HepG2 (cell line): ENCODE data around the gene PLXNC1. TPM values are rescaled to one million over a fixed set of nuclear protein-coding genes. Genes with fewer than 3 reads are reported as not detected.

Experiments used
- ATAC-seq: fragments of 200-7000 bp; cut with Tn5 transposase; 3 replicates; pipeline ENCODE4 v1.9.1; 2020; ENCODE audit warnings: mild to moderate bottlenecking, moderate library complexity
- BruUV-seq: library from RNA; stranded (reverse); fragments of 400-500 nt; replicated peaks from 2 replicates; lab custom pipeline; 2021; lab: Mats Ljungman, UMichigan
- CTCF ChIA-PET: fragments of 300-600 bp; formaldehyde crosslinking; extraction: SDS; loops from one replicate; lab custom pipeline; 2021; ENCODE audit warnings: low total read pairs, inconsistent platforms, low intra/inter-chr PET ratio; lab: Yijun Ruan, JAX
- POLR2A ChIA-PET: fragments of 350-600 bp; sonication (Branson Sonifier 250); formaldehyde crosslinking; loops from one replicate; lab custom pipeline; 2020; ENCODE audit warnings: antibody characterized with exemption, inconsistent platforms; lab: Yijun Ruan, JAX
- DNase-seq: peaks from one replicate; pipeline ENCODE4 v3.0.0-alpha.2; 2015; ENCODE audit warnings: low spot score
- FAIRE-seq: peaks from 3 replicates; lab custom pipeline; 2011; peaks lifted over from hg19 to GRCh38; lab: Jason Lieb, UNC
- H2AFZ ChIP-seq: one replicate; pipeline ENCODE4 v1.6.1; 2011; ENCODE audit warnings: low read length, inconsistent platforms
- H3K27ac ChIP-seq: fragments of 300-600 bp; 3 replicates; pipeline ENCODE4 v1.8.0; 2011; ENCODE audit warnings: mixed run types, mild to moderate bottlenecking, mixed read lengths, low read length, inconsistent platforms; ENCODE audit not compliant: insufficient read depth; ENCODE audit errors: extremely low read length
- H3K27me3 ChIP-seq, 2 experiments: fragments of 200-600 bp in 1 of 2; 2 replicates in 1 of 2; 3 replicates in 1 of 2; pipeline versions ENCODE4 v1.6.0 to v1.8.0; 2011; ENCODE audit warnings: low read length in 2 of 2, mild to moderate bottlenecking in 2 of 2, moderate library complexity in 2 of 2, inconsistent platforms in 1 of 2; ENCODE audit not compliant: insufficient read depth in 2 of 2, control insufficient read depth in 1 of 2
- H3K36me3 ChIP-seq, 2 experiments: fragments of 200-600 bp in 1 of 2; replicated peaks in 1 of 2; 2 replicates in 1 of 2; 3 replicates in 1 of 2; pipeline versions ENCODE4 v1.5.1 to v1.8.0; 2011; ENCODE audit warnings: low read length in 2 of 2, inconsistent platforms in 1 of 2; ENCODE audit not compliant: insufficient read depth in 2 of 2, control insufficient read depth in 1 of 2
- H3K4me1 ChIP-seq: 2 replicates; pipeline ENCODE4 v1.5.1; 2012; ENCODE audit warnings: low read length, inconsistent platforms; ENCODE audit not compliant: insufficient read depth
- H3K4me2 ChIP-seq: 2 replicates; pipeline ENCODE4 v1.6.0; 2011; ENCODE audit warnings: low read depth, low read length, inconsistent platforms
- H3K4me3 ChIP-seq, 3 experiments: fragments of 200-600 bp in 1 of 3; sonication (generic), shearing (Covaris generic) in 1 of 3; replicated peaks in 1 of 3; 2 replicates each; pipeline ENCODE4 v1.5.1; 2011 to 2016; ENCODE audit warnings: low read length in 3 of 3, inconsistent platforms in 2 of 3, low read depth in 2 of 3, mild to moderate bottlenecking in 2 of 3, control low read depth in 1 of 3, mixed read lengths in 1 of 3; ENCODE audit not compliant: insufficient read depth in 1 of 3
- H3K79me2 ChIP-seq: one replicate; pipeline ENCODE4 v1.6.1; 2011; ENCODE audit warnings: low read length, inconsistent platforms; ENCODE audit not compliant: insufficient read depth
- H3K9ac ChIP-seq: 2 replicates; pipeline ENCODE4 v1.6.0; 2011; ENCODE audit warnings: mild to moderate bottlenecking, low read depth, low read length, inconsistent platforms; ENCODE audit not compliant: insufficient read depth
- H3K9me3 ChIP-seq: 2 replicates; pipeline ENCODE4 v1.5.1; 2012; ENCODE audit warnings: mild to moderate bottlenecking, low read length
- H4K20me1 ChIP-seq: 2 replicates; pipeline ENCODE4 v1.6.0; 2011; ENCODE audit warnings: inconsistent platforms, mild to moderate bottlenecking, low read length, moderate library complexity; ENCODE audit not compliant: insufficient read depth
- FOSL2 ChIP-seq: sonication (generic); formaldehyde crosslinking; IDR thresholded peaks from 2 replicates; pipeline ENCODE4 v1.4.0; 2020; ENCODE audit warnings: missing genetic modification reagents
- KDM4B ChIP-seq: sonication (generic); formaldehyde crosslinking; IDR thresholded peaks from 2 replicates; pipeline ENCODE4 v1.4.0; 2020; ENCODE audit warnings: missing genetic modification reagents
- MIER3 ChIP-seq: IDR thresholded peaks from 2 replicates; pipeline ENCODE4 v1.6.1; 2016; ENCODE audit warnings: missing compliant biosample characterization, borderline replicate concordance
- POGZ ChIP-seq: sonication (generic); formaldehyde crosslinking; IDR thresholded peaks from 2 replicates; pipeline ENCODE4 v1.4.0; 2020; ENCODE audit warnings: mild to moderate bottlenecking, missing genetic modification reagents
- SETDB1 ChIP-seq: sonication (generic); formaldehyde crosslinking; IDR thresholded peaks from 2 replicates; pipeline ENCODE4 v1.5.1; 2020; ENCODE audit warnings: missing genetic modification reagents, mild to moderate bottlenecking, borderline replicate concordance
- SKI ChIP-seq: fragments of 450-650 bp; IDR thresholded peaks from one replicate; pipeline ENCODE4 v1.6.1; 2018; ENCODE audit warnings: mild to moderate bottlenecking; ENCODE audit not compliant: partially characterized antibody
- TBX3 ChIP-seq: fragments of 450-650 bp; IDR thresholded peaks from 2 replicates; pipeline ENCODE4 v1.6.1; 2017; ENCODE audit warnings: antibody characterized with exemption, mild to moderate bottlenecking, inconsistent platforms, borderline replicate concordance
- ZBTB1 ChIP-seq: sonication (generic); formaldehyde crosslinking; IDR thresholded peaks from 2 replicates; pipeline ENCODE4 v1.4.0; 2020; ENCODE audit warnings: missing genetic modification reagents, borderline replicate concordance
- ZNF292 ChIP-seq: sonication (generic); formaldehyde crosslinking; IDR thresholded peaks from 2 replicates; pipeline ENCODE4 v1.8.1; 2022; ENCODE audit warnings: mild to moderate bottlenecking, low read depth, missing genetic modification reagents, borderline replicate concordance
- ZNF704 ChIP-seq: sonication (generic); formaldehyde crosslinking; IDR thresholded peaks from 2 replicates; pipeline ENCODE4 v1.8.1; 2023; ENCODE audit warnings: mild to moderate bottlenecking, inconsistent platforms, moderate library complexity, missing genetic modification reagents, borderline replicate concordance
- WGBS: methylation state at CpG from one replicate; pipeline ENCODE4 v1.1.6; 2017; ENCODE audit warnings: low lambda C conversion rate; 5-methylcytosine and 5-hydroxymethylcytosine counted together
- in situ Hi-C: cut with HindIII; loops from 2 replicates; pipeline ENCODE4 v1.10.0; 2017; ENCODE audit warnings: low pct_unique_long_range_greater_than_20kb; ENCODE audit not compliant: extremely low pct_ligation_motif_present
- intact Hi-C: fragments of 100-400 bp; cut with micrococcal nuclease; formaldehyde crosslinking; loops from one replicate; pipeline ENCODE4 v1.10.0; 2022; ENCODE audit not compliant: unreplicated experiment
- polyA plus RNA-seq, 8 experiments: library from polyadenylated mRNA; depleted of rRNA in 3 of 8; stranded (reverse) in 7 of 8; unstranded in 1 of 8; fragments of >200 nt; fragmentation: Illumina TruSeq in 4 of 8; extraction: Trizol in 4 of 8; gene quantifications; 2 replicates each; pipeline versions ENCODE4 v1.2.1 to v1.2.3, GENCODE V29; 2011 to 2016; ENCODE audit warnings: low read depth in 4 of 8, missing spikeins in 1 of 8, mixed read lengths in 1 of 8; ENCODE audit not compliant: insufficient read depth in 1 of 8
- total RNA-seq, 5 experiments: library from RNA; depleted of rRNA; stranded (reverse); fragments of >200 nt; fragmentation: Illumina TruSeq; extraction: Trizol; gene quantifications; 2 replicates each; pipeline ENCODE4 v1.2.3, GENCODE V29; 2016; ENCODE audit warnings: low read depth in 1 of 5
- TF ChIP-seq, protein P1 (sequence below): sonication (generic); formaldehyde crosslinking; IDR thresholded peaks from 2 replicates; pipeline ENCODE4 v1.9.0; 2021; ENCODE audit warnings: mild to moderate bottlenecking, missing genetic modification reagents
- TF ChIP-seq, protein P2 (sequence below): sonication (generic); formaldehyde crosslinking; IDR thresholded peaks from 2 replicates; pipeline ENCODE4 v1.4.0; 2020; ENCODE audit warnings: missing genetic modification reagents

The PLXNC1 gene
- total and polyA plus RNA-seq, 2 of the 13 experiments (the other 11 are each of a cell fraction or from before 2014, with no cell fraction given): 6.6 to 11.2 TPM

- TF ChIP-seq POGZ (CRISPR knock-in tag): no peak
- no peak for TF ChIP-seq TBX3
- peak; percentile 41 for TF ChIP-seq FOSL2 (CRISPR knock-in tag)
Measured at GRCh38 chr12:94109160-94109559, 39.2 kb upstream of the PLXNC1 start (continued).

DNA sequence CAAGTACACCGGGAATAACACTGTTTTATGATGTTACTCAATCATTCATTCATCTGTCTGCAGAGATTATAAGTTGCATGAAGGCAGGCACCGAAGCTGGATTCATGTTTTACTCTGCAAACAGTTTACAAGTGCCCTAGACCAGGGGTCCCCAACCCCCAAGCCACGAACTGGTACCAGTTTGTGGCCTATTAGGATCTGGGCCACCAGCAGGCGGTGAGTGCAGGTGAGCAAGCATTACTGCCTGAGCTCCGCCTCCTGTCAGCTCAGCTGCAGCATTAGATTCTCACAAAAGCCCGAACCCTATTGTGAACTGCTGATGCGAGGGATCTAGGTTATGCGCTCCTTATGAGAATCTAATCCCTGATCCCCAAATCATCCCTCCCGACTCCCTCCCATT lies 38.1 kb upstream of the PLXNC1 start:
- H3K79me2 ChIP-seq: no peaks in the 10 kb centered on the region
- 30% methylated on average over 7 of the region's 9 CpGs for WGBS
- no peaks in the 10 kb centered on the region for H3K36me3 ChIP-seq
- no peak overlapping the region for H3K27ac ChIP-seq
- in situ Hi-C loops: no loop called here
- H4K20me1 ChIP-seq: no peaks in the 10 kb centered on the region
- TF ChIP-seq KDM4B (no peak), SKI (no peak), ZNF292 (CRISPR knock-in tag) (no peak), SETDB1 (CRISPR knock-in tag) (no peak), ZBTB1 (CRISPR knock-in tag) (no peak), ZNF704 (CRISPR knock-in tag) (no peak), MIER3 (CRISPR knock-in tag) (no peak)
- TF ChIP-seq, protein P1, sequence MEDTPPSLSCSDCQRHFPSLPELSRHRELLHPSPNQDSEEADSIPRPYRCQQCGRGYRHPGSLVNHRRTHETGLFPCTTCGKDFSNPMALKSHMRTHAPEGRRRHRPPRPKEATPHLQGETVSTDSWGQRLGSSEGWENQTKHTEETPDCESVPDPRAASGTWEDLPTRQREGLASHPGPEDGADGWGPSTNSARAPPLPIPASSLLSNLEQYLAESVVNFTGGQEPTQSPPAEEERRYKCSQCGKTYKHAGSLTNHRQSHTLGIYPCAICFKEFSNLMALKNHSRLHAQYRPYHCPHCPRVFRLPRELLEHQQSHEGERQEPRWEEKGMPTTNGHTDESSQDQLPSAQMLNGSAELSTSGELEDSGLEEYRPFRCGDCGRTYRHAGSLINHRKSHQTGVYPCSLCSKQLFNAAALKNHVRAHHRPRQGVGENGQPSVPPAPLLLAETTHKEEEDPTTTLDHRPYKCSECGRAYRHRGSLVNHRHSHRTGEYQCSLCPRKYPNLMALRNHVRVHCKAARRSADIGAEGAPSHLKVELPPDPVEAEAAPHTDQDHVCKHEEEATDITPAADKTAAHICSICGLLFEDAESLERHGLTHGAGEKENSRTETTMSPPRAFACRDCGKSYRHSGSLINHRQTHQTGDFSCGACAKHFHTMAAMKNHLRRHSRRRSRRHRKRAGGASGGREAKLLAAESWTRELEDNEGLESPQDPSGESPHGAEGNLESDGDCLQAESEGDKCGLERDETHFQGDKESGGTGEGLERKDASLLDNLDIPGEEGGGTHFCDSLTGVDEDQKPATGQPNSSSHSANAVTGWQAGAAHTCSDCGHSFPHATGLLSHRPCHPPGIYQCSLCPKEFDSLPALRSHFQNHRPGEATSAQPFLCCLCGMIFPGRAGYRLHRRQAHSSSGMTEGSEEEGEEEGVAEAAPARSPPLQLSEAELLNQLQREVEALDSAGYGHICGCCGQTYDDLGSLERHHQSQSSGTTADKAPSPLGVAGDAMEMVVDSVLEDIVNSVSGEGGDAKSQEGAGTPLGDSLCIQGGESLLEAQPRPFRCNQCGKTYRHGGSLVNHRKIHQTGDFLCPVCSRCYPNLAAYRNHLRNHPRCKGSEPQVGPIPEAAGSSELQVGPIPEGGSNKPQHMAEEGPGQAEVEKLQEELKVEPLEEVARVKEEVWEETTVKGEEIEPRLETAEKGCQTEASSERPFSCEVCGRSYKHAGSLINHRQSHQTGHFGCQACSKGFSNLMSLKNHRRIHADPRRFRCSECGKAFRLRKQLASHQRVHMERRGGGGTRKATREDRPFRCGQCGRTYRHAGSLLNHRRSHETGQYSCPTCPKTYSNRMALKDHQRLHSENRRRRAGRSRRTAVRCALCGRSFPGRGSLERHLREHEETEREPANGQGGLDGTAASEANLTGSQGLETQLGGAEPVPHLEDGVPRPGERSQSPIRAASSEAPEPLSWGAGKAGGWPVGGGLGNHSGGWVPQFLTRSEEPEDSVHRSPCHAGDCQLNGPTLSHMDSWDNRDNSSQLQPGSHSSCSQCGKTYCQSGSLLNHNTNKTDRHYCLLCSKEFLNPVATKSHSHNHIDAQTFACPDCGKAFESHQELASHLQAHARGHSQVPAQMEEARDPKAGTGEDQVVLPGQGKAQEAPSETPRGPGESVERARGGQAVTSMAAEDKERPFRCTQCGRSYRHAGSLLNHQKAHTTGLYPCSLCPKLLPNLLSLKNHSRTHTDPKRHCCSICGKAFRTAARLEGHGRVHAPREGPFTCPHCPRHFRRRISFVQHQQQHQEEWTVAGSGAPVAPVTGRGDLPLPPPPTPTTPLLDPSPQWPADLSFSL (CRISPR knock-in tag): no peak
- TF ChIP-seq, protein P2, sequence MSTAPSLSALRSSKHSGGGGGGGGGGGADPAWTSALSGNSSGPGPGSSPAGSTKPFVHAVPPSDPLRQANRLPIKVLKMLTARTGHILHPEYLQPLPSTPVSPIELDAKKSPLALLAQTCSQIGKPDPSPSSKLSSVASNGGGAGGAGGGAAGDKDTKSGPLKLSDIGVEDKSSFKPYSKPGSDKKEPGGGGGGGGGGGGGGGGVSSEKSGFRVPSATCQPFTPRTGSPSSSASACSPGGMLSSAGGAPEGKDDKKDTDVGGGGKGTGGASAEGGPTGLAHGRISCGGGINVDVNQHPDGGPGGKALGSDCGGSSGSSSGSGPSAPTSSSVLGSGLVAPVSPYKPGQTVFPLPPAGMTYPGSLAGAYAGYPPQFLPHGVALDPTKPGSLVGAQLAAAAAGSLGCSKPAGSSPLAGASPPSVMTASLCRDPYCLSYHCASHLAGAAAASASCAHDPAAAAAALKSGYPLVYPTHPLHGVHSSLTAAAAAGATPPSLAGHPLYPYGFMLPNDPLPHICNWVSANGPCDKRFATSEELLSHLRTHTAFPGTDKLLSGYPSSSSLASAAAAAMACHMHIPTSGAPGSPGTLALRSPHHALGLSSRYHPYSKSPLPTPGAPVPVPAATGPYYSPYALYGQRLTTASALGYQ (CRISPR knock-in tag): no peak
- TF ChIP-seq, all 625 proteins: peak for 0
- Histone ChIP-seq H3K4me1 (peaks cover 9% of the 10 kb centered on the region; the same call in 1 of the 2 replicates), H3K4me2 (no peak overlapping the region), H3K9ac (no peak overlapping the region), H2AFZ (no peak overlapping the region), H3K27me3 (peaks cover 0 to 6% of the 10 kb centered on the region in 2 experiments; a peak in 1 of 5 replicates), H3K4me3 (no peak overlapping the region), H3K9me3 (no peaks in the 10 kb centered on the region)
- BruUV-seq: no TSS peak
- CTCF ChIA-PET: no interaction called here
- ATAC-seq: no peak
- POLR2A ChIA-PET: no interaction called here
- no peak for DNase-seq
- FAIRE-seq: no peak
- intact Hi-C loops: no loop called here
